K562 (cell line): Measurements from ENCODE around the gene TMPRSS9. TPM values are rescaled to one million over a fixed set of nuclear protein-coding genes. Genes with fewer than 3 reads are reported as not detected.

Experiments
- FOS ChIP-seq: IDR thresholded peaks from 3 replicates; pipeline ENCODE4 v1.6.1; 2011; ENCODE audit not compliant: insufficient read length; ENCODE audit errors: extremely low read depth
- GTF2A2 ChIP-seq: IDR thresholded peaks from 2 replicates; pipeline ENCODE4 v1.6.1; 2016; ENCODE audit warnings: mild to moderate bottlenecking, missing genetic modification characterization, missing compliant biosample characterization
- NR2C2 ChIP-seq, 2 experiments: fragments of 200-800 bp in 1 of 2; sonication (Bioruptor generic) in 1 of 2; sonication (generic) in 1 of 2; formaldehyde crosslinking in 1 of 2; IDR thresholded peaks; 2 replicates each; pipeline versions ENCODE4 v1.6.1 to v1.8.0; 2016 to 2022; ENCODE audit warnings: mild to moderate bottlenecking in 1 of 2, missing compliant biosample characterization in 1 of 2, missing genetic modification characterization in 1 of 2, missing genetic modification reagents in 1 of 2
- SIRT6 ChIP-seq: IDR thresholded peaks from one replicate; pipeline ENCODE4 v1.6.1; 2012; ENCODE audit warnings: low read depth, mild to moderate bottlenecking, control low read depth, inconsistent platforms, low read length, moderate library complexity
- TEAD1 ChIP-seq, 2 experiments: fragments of 450-650 bp in 1 of 2; sonication (generic) in 1 of 2; formaldehyde crosslinking; IDR thresholded peaks; 2 replicates each; pipeline versions ENCODE4 v1.4.0 to v1.8.0; 2020 to 2022; ENCODE audit warnings: mild to moderate bottlenecking in 2 of 2, missing genetic modification reagents in 1 of 2
- ZNF347 ChIP-seq: fragments of 450-650 bp; formaldehyde crosslinking; IDR thresholded peaks from 2 replicates; pipeline ENCODE4 v1.4.0; 2020; ENCODE audit warnings: low read depth, mild to moderate bottlenecking, moderate library complexity
- ZNF75A ChIP-seq: fragments of 450-650 bp; formaldehyde crosslinking; IDR thresholded peaks from 2 replicates; pipeline ENCODE4 v1.4.0; 2020; ENCODE audit warnings: mild to moderate bottlenecking
- polyA plus RNA-seq, 8 experiments: library from polyadenylated mRNA; depleted of rRNA in 4 of 8; stranded (reverse) in 5 of 8; unstranded in 3 of 8; fragments of >200 nt; fragmentation: Nextera tagmentation in 2 of 8; fragmentation: Illumina TruSeq in 1 of 8; extraction: Ambion mirVana in 2 of 8; extraction: Trizol in 1 of 8; gene quantifications; 2 replicates each; pipeline versions ENCODE4 v1.2.1 to v1.2.3, GENCODE V29; 2011 to 2014; ENCODE audit warnings: inconsistent platforms in 1 of 8, missing spikeins in 1 of 8
- total RNA-seq, 7 experiments: library from RNA; depleted of rRNA in 6 of 7; stranded (reverse); fragments of >200 nt in 6 of 7; fragmentation: Illumina TruSeq in 2 of 7; extraction: Trizol in 2 of 7; gene quantifications; 2 replicates each; pipeline versions ENCODE4 v1.2.1 to v1.2.3, GENCODE V29; 2011 to 2021; ENCODE audit warnings: low replicate concordance in 1 of 7
- TF ChIP-seq, protein P1 (sequence below): sonication (generic); formaldehyde crosslinking; IDR thresholded peaks from 2 replicates; pipeline ENCODE4 v1.8.1; 2023; ENCODE audit warnings: mild to moderate bottlenecking, missing genetic modification reagents
- TF ChIP-seq, protein P2 (sequence below): fragments of 250-450 bp; sonication (Bioruptor Pico); IDR thresholded peaks from 2 replicates; pipeline ENCODE4 v1.5.0; 2021; ENCODE audit warnings: mild to moderate bottlenecking, borderline replicate concordance
- TF ChIP-seq, protein P3 (sequence below), 2 experiments: fragments of 450-650 bp; formaldehyde crosslinking in 1 of 2; IDR thresholded peaks; 2 replicates each; pipeline versions ENCODE4 v1.4.0 to v1.6.1; 2014 to 2020; ENCODE audit warnings: mild to moderate bottlenecking in 2 of 2, borderline replicate concordance in 1 of 2, low read depth in 1 of 2
- TF ChIP-seq, protein P4 (sequence below): sonication (generic); formaldehyde crosslinking; IDR thresholded peaks from 2 replicates; pipeline ENCODE4 v1.8.0; 2023; ENCODE audit warnings: mild to moderate bottlenecking, missing genetic modification reagents

TMPRSS9 gene
- total and polyA plus RNA-seq, 9 of the 15 experiments (the other 6 are each of a cell fraction or from before 2014, with no cell fraction given): 0.01 to 0.03 TPM; not detected in 7

DNA sequence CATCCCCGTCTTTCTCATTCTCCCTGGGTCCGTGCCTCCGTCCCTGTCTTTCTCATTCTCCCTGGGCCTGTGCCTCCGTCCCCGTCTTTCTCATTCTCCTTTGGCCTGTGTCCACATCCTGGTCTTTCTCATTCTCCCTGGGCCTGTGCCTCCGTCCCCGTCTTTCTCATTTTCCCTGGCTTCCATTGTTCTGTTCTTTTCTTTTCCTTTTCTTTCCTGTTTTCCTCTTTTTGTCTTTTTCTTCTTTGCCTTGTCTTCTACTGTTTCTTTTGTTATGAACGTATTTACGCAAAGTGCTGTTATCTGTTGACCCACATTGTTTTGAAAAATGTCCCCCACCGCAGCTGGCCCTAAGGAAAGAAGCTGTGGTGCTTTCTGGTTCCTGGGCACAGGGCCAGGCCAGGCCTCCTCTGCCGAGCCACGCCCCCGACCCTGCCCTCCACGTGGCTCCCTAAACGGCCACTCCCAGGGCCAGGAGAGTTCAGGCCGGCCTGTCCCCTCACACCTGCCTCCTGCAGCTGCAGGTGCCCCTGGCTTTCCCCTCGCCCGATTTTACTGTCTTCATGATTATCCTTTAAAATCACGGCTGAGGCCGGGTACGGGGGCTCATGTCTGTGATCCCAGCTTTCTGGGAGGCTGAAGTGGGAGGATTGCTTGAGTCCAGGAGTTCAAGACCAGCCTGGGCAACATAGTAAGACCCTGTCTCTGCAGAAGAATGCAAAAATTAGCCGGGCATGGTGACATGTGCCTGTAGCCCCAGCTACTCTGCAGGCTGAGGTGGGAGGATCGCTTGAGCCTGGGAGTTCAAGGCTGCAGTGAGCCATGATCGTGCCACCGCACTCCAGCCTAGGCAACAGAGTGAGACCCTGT, 14.0 kb upstream of the TMPRSS9 start (continued):
- TF ChIP-seq SIRT6 (no peak), FOS (no peak), GTF2A2 (tag) (no peak), NR2C2 (CRISPR knock-in tag; IDR thresholded peaks at IDR 0.05) (no peak), NR2C2 (tag; IDR thresholded peaks at IDR 0.05) (0 out of 2 replicates have a peak, but pooled peaks have one; percentile 20), ZNF75A (CRISPR knock-in tag) (no peak), TEAD1 (CRISPR knock-in tag; IDR thresholded peaks at IDR 0.05) (peak; percentile 78 to 97), ZNF347 (CRISPR knock-in tag) (no peak)
- TF ChIP-seq, protein P1, sequence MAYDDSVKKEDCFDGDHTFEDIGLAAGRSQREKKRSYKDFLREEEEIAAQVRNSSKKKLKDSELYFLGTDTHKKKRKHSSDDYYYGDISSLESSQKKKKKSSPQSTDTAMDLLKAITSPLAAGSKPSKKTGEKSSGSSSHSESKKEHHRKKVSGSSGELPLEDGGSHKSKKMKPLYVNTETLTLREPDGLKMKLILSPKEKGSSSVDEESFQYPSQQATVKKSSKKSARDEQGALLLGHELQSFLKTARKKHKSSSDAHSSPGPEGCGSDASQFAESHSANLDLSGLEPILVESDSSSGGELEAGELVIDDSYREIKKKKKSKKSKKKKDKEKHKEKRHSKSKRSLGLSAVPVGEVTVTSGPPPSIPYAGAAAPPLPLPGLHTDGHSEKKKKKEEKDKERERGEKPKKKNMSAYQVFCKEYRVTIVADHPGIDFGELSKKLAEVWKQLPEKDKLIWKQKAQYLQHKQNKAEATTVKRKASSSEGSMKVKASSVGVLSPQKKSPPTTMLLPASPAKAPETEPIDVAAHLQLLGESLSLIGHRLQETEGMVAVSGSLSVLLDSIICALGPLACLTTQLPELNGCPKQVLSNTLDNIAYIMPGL (CRISPR knock-in tag): no peak
- TF ChIP-seq, protein P2, sequence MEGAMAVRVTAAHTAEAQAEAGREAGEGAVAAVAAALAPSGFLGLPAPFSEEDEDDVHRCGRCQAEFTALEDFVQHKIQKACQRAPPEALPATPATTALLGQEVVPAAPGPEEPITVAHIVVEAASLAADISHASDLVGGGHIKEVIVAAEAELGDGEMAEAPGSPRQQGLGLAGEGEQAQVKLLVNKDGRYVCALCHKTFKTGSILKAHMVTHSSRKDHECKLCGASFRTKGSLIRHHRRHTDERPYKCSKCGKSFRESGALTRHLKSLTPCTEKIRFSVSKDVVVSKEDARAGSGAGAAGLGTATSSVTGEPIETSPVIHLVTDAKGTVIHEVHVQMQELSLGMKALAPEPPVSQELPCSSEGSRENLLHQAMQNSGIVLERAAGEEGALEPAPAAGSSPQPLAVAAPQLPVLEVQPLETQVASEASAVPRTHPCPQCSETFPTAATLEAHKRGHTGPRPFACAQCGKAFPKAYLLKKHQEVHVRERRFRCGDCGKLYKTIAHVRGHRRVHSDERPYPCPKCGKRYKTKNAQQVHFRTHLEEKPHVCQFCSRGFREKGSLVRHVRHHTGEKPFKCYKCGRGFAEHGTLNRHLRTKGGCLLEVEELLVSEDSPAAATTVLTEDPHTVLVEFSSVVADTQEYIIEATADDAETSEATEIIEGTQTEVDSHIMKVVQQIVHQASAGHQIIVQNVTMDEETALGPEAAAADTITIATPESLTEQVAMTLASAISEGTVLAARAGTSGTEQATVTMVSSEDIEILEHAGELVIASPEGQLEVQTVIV (CRISPR knock-in tag): no peak
- TF ChIP-seq, protein P3, sequence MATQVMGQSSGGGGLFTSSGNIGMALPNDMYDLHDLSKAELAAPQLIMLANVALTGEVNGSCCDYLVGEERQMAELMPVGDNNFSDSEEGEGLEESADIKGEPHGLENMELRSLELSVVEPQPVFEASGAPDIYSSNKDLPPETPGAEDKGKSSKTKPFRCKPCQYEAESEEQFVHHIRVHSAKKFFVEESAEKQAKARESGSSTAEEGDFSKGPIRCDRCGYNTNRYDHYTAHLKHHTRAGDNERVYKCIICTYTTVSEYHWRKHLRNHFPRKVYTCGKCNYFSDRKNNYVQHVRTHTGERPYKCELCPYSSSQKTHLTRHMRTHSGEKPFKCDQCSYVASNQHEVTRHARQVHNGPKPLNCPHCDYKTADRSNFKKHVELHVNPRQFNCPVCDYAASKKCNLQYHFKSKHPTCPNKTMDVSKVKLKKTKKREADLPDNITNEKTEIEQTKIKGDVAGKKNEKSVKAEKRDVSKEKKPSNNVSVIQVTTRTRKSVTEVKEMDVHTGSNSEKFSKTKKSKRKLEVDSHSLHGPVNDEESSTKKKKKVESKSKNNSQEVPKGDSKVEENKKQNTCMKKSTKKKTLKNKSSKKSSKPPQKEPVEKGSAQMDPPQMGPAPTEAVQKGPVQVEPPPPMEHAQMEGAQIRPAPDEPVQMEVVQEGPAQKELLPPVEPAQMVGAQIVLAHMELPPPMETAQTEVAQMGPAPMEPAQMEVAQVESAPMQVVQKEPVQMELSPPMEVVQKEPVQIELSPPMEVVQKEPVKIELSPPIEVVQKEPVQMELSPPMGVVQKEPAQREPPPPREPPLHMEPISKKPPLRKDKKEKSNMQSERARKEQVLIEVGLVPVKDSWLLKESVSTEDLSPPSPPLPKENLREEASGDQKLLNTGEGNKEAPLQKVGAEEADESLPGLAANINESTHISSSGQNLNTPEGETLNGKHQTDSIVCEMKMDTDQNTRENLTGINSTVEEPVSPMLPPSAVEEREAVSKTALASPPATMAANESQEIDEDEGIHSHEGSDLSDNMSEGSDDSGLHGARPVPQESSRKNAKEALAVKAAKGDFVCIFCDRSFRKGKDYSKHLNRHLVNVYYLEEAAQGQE (IDR thresholded peaks at IDR 0.05; ENCODE audit: borderline replicate concordance): 0 out of 2 replicates have a peak, but pooled peaks have one; percentile 8
- TF ChIP-seq, protein P3 (CRISPR knock-in tag; IDR thresholded peaks at IDR 0.05; ENCODE audit: low read depth): no peak
- TF ChIP-seq, protein P4, sequence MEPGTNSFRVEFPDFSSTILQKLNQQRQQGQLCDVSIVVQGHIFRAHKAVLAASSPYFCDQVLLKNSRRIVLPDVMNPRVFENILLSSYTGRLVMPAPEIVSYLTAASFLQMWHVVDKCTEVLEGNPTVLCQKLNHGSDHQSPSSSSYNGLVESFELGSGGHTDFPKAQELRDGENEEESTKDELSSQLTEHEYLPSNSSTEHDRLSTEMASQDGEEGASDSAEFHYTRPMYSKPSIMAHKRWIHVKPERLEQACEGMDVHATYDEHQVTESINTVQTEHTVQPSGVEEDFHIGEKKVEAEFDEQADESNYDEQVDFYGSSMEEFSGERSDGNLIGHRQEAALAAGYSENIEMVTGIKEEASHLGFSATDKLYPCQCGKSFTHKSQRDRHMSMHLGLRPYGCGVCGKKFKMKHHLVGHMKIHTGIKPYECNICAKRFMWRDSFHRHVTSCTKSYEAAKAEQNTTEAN (CRISPR knock-in tag): no peak
